Measurements from ENCODE around the gene KLHL15.

Gene KLHL15

DNA sequence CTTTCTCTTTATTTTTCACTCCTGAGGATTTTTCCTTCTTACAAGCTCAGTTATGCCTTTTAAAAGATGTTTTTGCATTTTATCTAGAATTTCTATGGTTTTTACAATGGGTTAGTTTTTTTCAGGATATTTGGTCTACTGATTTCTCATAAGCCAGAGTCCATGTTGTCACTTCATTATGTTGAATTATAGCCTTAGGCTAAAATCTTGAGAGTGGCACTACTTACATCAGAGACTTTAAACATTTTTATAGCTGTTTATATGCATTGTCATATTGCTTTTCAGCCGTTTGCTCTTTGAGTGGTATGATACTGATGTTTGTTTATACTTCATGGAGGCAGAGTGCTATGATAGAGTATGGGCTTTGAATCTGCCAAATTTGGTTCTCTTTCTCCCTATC, 82.8 kb downstream of the KLHL15 start:
- no peak for TF ChIP-seq EZH2 (IDR thresholded peaks at IDR 0.05; ENCODE audit: borderline replicate concordance, low read depth, low read length, severe bottlenecking)
- TF ChIP-seq, protein P1, sequence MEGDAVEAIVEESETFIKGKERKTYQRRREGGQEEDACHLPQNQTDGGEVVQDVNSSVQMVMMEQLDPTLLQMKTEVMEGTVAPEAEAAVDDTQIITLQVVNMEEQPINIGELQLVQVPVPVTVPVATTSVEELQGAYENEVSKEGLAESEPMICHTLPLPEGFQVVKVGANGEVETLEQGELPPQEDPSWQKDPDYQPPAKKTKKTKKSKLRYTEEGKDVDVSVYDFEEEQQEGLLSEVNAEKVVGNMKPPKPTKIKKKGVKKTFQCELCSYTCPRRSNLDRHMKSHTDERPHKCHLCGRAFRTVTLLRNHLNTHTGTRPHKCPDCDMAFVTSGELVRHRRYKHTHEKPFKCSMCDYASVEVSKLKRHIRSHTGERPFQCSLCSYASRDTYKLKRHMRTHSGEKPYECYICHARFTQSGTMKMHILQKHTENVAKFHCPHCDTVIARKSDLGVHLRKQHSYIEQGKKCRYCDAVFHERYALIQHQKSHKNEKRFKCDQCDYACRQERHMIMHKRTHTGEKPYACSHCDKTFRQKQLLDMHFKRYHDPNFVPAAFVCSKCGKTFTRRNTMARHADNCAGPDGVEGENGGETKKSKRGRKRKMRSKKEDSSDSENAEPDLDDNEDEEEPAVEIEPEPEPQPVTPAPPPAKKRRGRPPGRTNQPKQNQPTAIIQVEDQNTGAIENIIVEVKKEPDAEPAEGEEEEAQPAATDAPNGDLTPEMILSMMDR (IDR thresholded peaks at IDR 0.05; ENCODE audit: borderline replicate concordance, extremely low read depth, low read length, poor library complexity, severe bottlenecking) = no peak
- Histone ChIP-seq H3K9ac (ENCODE audit: low read depth, low read length) (no peak overlapping the region), H3K9me3 (ENCODE audit: insufficient read depth, low read length, severe bottlenecking) (no peaks in the 10 kb centered on the region), H3K79me2 (ENCODE audit: insufficient read depth, low read length) (no peaks in the 10 kb centered on the region), H3K4me2 (ENCODE audit: insufficient read depth, low read length) (no peak overlapping the region), H3K4me1 (ENCODE audit: insufficient read depth, low read length) (no peaks in the 10 kb centered on the region), H3K27me3 (ENCODE audit: insufficient read depth, low read length, poor library complexity) (no peaks in the 10 kb centered on the region), H3K4me3 (ENCODE audit: low read depth in 1 of 2, low read length in 2 of 2) (no peak overlapping the region), H3K36me3 (ENCODE audit: insufficient read depth, low read length) (0 out of 2 replicates have a peak, but pooled peaks cover 3% of the 10 kb centered on the region), H3K27ac (ENCODE audit: low read length) (no peak overlapping the region), H4K20me1 (ENCODE audit: insufficient read depth, low read length) (no peaks in the 10 kb centered on the region), H2AFZ (ENCODE audit: low read depth, low read length) (no peak overlapping the region)
- ATAC-seq (ENCODE audit: insufficient read depth, low read depth) = no peak
- no peak for DNase-seq

GRCh38 chrX:23939203-23939602, 87.8 kb downstream of the KLHL15 start:
- Histone ChIP-seq H3K4me2 (ENCODE audit: insufficient read depth, low read length) (no peak overlapping the region), H3K4me3 (ENCODE audit: low read depth in 1 of 2, low read length in 2 of 2) (no peak overlapping the region), H3K27me3 (ENCODE audit: insufficient read depth, low read length, poor library complexity) (no peaks in the 10 kb centered on the region), H3K9ac (ENCODE audit: low read depth, low read length) (no peak overlapping the region), H3K79me2 (ENCODE audit: insufficient read depth, low read length) (no peaks in the 10 kb centered on the region), H3K4me1 (ENCODE audit: insufficient read depth, low read length) (no peaks in the 10 kb centered on the region), H3K27ac (ENCODE audit: low read length) (no peak overlapping the region), H3K36me3 (ENCODE audit: insufficient read depth, low read length) (no peaks in the 10 kb centered on the region), H3K9me3 (ENCODE audit: insufficient read depth, low read length, severe bottlenecking) (no peaks in the 10 kb centered on the region), H4K20me1 (ENCODE audit: insufficient read depth, low read length) (no peaks in the 10 kb centered on the region), H2AFZ (ENCODE audit: low read depth, low read length) (no peak overlapping the region)
- no peak for DNase-seq
- no peak for TF ChIP-seq EZH2 (IDR thresholded peaks at IDR 0.05; ENCODE audit: borderline replicate concordance, low read depth, low read length, severe bottlenecking)
- ATAC-seq (ENCODE audit: insufficient read depth, low read depth) = no peak

- Histone ChIP-seq H3K4me1 (ENCODE audit: insufficient read depth, low read length) (no peaks in the 10 kb centered on the region), H3K27me3 (ENCODE audit: insufficient read depth, low read length, poor library complexity) (no peaks in the 10 kb centered on the region), H4K20me1 (ENCODE audit: insufficient read depth, low read length) (no peaks in the 10 kb centered on the region), H2AFZ (ENCODE audit: low read depth, low read length) (no peak overlapping the region), H3K27ac (ENCODE audit: low read length) (no peak overlapping the region), H3K9ac (ENCODE audit: low read depth, low read length) (no peak overlapping the region), H3K79me2 (ENCODE audit: insufficient read depth, low read length) (no peaks in the 10 kb centered on the region), H3K36me3 (ENCODE audit: insufficient read depth, low read length) (no peaks in the 10 kb centered on the region), H3K9me3 (ENCODE audit: insufficient read depth, low read length, severe bottlenecking) (no peaks in the 10 kb centered on the region), H3K4me2 (ENCODE audit: insufficient read depth, low read length) (no peak overlapping the region), H3K4me3 (ENCODE audit: low read depth in 1 of 2, low read length in 2 of 2) (no peak overlapping the region)
- TF ChIP-seq EZH2 (IDR thresholded peaks at IDR 0.05; ENCODE audit: borderline replicate concordance, low read depth, low read length, severe bottlenecking) = no peak
- TF ChIP-seq, protein P1 (IDR thresholded peaks at IDR 0.05; ENCODE audit: borderline replicate concordance, extremely low read depth, low read length, poor library complexity, severe bottlenecking) = no peak
- ATAC-seq (ENCODE audit: insufficient read depth, low read depth) = no peak
- DNase-seq = no peak
Observed at GRCh38 chrX:23938690-23939089, 88.3 kb downstream of the KLHL15 start.

- H3K4me3 ChIP-seq (ENCODE audit: low read depth in 1 of 2, low read length in 2 of 2) = no peak overlapping the region
- H3K4me2 ChIP-seq (ENCODE audit: insufficient read depth, low read length) = no peak overlapping the region
- H3K79me2 ChIP-seq (ENCODE audit: insufficient read depth, low read length) = no peaks in the 10 kb centered on the region
- no peaks in the 10 kb centered on the region for H3K27me3 ChIP-seq (ENCODE audit: insufficient read depth, low read length, poor library complexity)
- TF ChIP-seq EZH2 (IDR thresholded peaks at IDR 0.05; ENCODE audit: borderline replicate concordance, low read depth, low read length, severe bottlenecking) = no peak
- TF ChIP-seq, protein P1 (IDR thresholded peaks at IDR 0.05; ENCODE audit: borderline replicate concordance, extremely low read depth, low read length, poor library complexity, severe bottlenecking) = no peak
- H3K27ac ChIP-seq (ENCODE audit: low read length) = no peak overlapping the region
- no peak overlapping the region for H3K9ac ChIP-seq (ENCODE audit: low read depth, low read length)
- no peaks in the 10 kb centered on the region for H3K9me3 ChIP-seq (ENCODE audit: insufficient read depth, low read length, severe bottlenecking)
- DNase-seq (no peak), ATAC-seq (ENCODE audit: insufficient read depth, low read depth) (no peak)
- no peaks in the 10 kb centered on the region for H4K20me1 ChIP-seq (ENCODE audit: insufficient read depth, low read length)
- no peak overlapping the region for H2AFZ ChIP-seq (ENCODE audit: low read depth, low read length)
- H3K36me3 ChIP-seq (ENCODE audit: insufficient read depth, low read length) = no peaks in the 10 kb centered on the region
- no peaks in the 10 kb centered on the region for H3K4me1 ChIP-seq (ENCODE audit: insufficient read depth, low read length)
Observed at GRCh38 chrX:23937100-23937499, 89.9 kb downstream of the KLHL15 start.

Data from DND-41 (cell line).